GM18907 (cell line): ENCODE measurements around the gene GJA1.

Experiments
- ATAC-seq: cut with Tn5 transposase; IDR thresholded peaks from one replicate; pipeline ENCODE4 v1.9.1; 2021; ENCODE audit warnings: mild to moderate bottlenecking, moderate library complexity; ENCODE audit not compliant: unreplicated experiment

The GJA1 gene

GRCh38 chr6:121482004-121482693, 46.7 kb downstream of the GJA1 start:
- ATAC-seq: no peak

- no peak for ATAC-seq
Measured at GRCh38 chr6:121482751-121483150, 47.3 kb downstream of the GJA1 start.

GRCh38 chr6:121485359-121485811, 49.9 kb downstream of the GJA1 start:
- no peak for ATAC-seq

- no peak for ATAC-seq
Measured at GRCh38 chr6:121491576-121491975, 56.1 kb downstream of the GJA1 start.

- ATAC-seq: no peak
Measured at GRCh38 chr6:121492536-121492935, 57.1 kb downstream of the GJA1 start.

GRCh38 chr6:121497970-121498375, 62.5 kb downstream of the GJA1 start:
- no peak for ATAC-seq

- no peak for ATAC-seq
Measured at GRCh38 chr6:121498481-121499276, 63.2 kb downstream of the GJA1 start.
